Stimulated activated naive CD8-positive, alpha-beta T cell treated with anti-CD3 and anti-CD28 coated beads, Interleukin-15, Interleukin-2, amounts not matched to agents 100 U/mL and 50 U/mL, for 24 hours (primary cell): ENCODE measurements around the gene LYPD5.
A peak's percentile ranks its signal among the peaks of the same experiment; 100 is the strongest.
"Not testable (repeated sequence)": the region's sequence is repeated elsewhere in the genome, so short reads cannot be mapped to it uniquely, and the experiment has no call there.

Experiments
- ATAC-seq: fragments of 150-1000 bp; cut with Tn5 transposase; one replicate; pipeline ENCODE4 v1.10.0; 2021
- DNase-seq: peaks from one replicate; pipeline ENCODE4 v3.0.0; 2021

LYPD5 gene, protein sequence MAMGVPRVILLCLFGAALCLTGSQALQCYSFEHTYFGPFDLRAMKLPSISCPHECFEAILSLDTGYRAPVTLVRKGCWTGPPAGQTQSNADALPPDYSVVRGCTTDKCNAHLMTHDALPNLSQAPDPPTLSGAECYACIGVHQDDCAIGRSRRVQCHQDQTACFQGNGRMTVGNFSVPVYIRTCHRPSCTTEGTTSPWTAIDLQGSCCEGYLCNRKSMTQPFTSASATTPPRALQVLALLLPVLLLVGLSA

DNA sequence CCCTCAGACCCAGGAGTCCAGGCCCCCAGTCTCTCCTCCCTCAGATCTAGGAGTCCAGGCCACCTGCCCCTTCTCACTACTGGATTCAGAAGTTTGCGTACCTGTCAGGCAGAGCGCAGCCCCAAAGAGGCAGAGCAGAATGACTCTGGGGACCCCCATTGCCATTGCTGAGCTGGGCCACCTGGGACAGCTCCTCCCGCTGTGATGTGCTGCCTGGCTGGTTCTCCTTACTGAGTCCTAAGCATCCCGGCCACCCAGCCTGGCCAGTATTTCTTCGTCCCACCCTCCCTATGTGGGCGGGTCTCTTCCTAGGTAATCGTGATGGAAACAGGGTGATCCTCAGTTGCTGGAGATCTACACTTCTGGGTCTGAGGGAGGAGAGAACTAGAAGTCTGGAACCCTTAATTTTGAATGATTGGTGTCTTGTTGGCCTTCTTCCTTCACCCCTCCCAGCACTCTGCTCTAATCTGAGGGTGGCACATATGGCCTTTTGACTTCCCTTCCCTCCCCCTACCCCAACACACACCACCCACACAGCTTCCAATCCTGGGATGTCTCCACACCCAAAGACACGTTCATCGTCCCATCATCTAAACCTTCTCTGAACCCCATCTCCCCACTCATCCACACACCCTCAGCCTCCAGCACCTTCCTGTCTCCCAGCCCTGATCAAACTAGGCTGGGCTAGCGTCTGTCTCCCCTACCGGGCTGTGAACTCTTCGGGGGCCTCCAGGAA lies at the start of gene LYPD5:
Gene LYPD5 (minus strand): TSS at position 232 of the 736 bp plus-strand sequence. CDS start 67 bp downstream, at position 165.
- DNase-seq (no peak), ATAC-seq (no peak)

DNA sequence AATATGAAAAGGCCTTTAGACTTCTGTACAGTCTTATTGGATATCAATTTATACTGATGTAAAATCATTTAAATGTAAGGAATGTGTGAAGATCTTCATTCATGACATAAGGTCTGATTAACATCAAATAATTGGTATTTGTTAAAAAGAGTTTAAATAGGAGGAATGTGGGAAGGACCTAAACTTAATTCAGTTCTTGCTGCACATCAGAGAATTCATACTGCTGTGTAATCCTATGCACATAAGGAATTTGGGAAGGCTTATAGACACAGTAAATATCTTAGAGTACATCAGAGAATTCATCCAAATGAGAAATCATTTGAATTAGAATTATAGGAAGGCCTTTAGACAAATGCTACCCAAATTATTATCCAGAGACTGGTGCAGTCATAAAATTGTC lies 46.6 kb upstream of the LYPD5 start:
- ATAC-seq = no peak
- no peak for DNase-seq

DNA sequence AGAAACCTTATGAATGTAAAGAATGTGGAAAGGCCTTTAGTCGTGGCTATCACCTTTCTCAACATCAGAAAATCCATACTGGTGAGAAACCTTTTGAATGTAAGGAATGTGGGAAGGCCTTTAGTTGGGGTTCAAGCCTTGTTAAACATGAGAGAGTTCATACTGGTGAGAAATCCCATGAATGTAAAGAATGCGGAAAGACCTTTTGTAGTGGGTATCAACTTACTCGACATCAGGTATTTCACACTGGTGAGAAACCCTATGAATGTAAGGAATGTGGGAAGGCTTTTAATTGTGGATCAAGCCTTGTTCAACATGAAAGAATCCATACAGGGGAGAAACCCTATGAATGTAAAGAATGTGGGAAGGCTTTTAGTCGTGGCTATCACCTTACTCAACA lies 45.6 kb upstream of the LYPD5 start:
- ATAC-seq = no peak

DNA sequence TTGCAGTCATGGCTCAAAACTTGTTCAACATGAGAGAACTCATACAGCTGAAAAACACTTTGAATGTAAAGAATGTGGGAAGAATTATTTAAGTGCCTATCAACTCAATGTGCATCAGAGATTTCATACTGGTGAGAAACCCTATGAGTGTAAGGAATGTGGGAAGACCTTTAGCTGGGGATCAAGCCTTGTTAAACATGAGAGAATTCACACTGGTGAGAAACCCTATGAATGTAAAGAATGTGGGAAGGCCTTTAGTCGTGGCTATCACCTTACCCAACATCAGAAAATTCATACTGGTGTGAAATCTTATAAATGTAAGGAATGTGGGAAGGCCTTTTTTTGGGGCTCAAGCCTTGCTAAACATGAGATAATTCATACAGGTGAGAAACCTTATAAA lies 45.0 kb upstream of the LYPD5 start:
- ATAC-seq = no peak
- no peak for DNase-seq

More for the DNA sequence above, 45.6 kb upstream of the LYPD5 start:
- DNase-seq = no peak

DNA sequence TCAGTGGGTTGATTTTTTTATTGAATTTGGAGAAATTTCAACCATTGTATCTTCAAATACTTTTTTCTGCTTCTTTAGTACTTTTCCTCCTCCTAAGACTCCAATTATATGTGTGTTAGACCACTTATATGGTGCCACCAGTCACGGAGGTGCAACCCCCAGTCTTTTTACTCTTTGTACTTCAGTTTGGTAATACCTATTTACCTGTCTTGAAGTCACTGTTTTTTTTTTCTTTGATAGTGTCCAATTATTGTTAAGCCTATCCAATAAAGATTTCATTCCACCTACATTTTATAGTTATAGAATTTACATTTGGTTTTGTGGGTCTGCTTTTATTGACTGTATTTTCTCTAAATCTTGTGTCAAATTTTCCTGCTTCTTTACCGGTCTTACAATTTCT lies 39.8 kb upstream of the LYPD5 start:
- ATAC-seq = no peak
- DNase-seq = no peak

DNA sequence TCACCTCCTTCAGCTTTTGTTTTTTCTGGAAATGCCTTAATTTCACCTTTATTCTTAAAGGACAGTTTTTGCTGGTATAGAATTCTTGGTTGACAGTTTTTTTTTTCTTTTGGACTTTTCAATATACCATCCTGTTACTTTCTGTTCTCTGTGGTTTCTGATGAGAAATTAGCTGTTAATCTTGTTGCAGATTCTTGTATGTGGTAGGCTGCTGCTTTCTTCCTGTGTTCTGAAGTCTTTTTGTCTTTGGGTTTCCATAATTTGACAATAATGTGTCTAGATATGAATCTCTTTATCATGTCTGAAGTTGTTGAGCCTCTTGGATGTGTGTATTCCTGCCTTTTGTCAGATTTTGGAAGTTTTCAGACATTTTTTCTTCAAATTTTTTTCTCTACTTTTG lies 36.9 kb upstream of the LYPD5 start:
- ATAC-seq (no peak), DNase-seq (no peak)

DNA sequence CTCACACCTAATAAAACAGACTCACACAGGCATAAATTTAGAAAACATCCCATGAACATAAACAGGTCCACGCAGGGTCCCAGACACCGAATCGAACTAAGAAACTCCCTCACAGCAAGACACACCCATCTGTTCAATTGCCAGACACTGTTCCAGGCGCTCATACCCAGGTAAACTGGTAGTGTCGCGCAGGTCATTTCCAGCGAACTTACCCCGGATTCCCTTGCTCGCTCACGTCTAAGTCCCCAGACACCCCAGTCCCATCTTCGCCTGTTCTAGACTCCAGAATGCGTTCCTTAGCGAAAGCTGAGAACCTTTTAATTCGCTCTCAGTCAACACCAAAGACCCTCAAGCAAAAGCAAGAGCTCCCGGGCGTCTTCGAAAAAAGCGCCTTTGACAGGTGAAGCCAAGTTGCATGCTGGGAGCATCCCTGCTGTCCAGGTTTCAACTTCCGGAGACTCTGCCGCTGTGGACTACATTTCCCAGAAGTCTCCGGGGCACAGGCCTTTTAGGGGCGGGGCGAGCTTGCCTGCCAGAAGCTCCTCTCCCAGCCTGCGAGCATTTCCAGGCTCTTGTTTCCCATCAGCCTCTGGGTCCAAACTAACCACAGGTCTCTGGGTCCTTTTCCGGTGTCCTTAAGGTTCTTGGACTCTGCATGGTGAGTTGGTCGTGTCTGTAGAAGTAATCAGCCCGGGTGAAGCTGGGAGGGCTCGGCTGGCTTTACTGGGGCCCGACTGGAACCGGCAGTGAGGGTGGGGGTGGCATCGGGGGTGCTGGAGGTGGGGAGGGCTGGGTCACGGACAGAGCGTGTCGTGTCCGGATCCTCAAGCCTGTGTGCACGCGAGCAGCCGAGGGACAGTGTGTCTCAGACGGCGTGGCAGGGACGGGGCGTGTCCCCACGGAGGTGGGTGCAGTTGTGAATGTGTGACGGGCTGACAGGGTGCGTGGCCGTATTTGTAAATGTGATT lies 24.8 kb upstream of the LYPD5 start, which contains the start of gene ZNF283:
Gene ZNF283 (plus strand): TSS at position 535 of the 968 bp plus-strand sequence. CDS start 6,184 bp downstream, outside the sequence.
- DNase-seq (peak; percentile 87), ATAC-seq (peak; percentile 99)

DNA sequence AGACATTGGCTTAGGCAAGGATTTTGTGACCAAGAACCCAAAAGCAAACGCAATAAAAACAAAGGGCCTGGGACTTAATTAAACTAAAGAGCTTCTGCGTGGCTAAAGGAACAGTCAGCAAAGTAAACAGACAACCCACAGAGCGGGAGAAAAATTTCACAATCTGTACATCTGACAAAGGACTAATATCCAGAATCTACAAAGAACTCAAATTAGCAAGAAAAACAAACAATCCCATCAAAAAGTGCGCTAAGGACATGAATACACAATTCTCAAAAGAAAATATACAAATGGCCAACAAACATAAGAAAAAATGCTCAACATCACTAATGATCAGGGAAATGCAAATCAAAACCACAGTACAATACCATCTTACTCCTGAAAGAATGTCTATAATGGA lies 22.3 kb upstream of the LYPD5 start:
- DNase-seq, ATAC-seq: not testable (repeated sequence)

DNA sequence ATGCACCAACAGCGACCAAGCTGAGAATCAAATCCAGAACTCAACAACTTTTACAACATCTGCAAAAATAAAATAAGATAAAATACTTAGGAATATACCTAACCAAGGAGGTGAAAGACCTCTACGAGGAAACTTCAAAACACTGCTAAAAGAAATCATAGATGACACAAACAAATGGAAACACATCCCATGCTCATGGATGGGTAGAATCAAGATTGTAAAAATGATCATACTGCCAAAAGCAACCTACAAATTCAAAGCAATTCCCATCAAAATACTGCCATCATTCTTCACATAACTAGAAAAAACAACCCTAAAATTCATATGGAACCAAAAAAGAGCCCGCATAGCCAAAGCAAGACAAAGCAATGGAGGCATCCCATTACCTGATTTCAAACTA lies 21.6 kb upstream of the LYPD5 start:
- DNase-seq, ATAC-seq: not testable (repeated sequence)

DNA sequence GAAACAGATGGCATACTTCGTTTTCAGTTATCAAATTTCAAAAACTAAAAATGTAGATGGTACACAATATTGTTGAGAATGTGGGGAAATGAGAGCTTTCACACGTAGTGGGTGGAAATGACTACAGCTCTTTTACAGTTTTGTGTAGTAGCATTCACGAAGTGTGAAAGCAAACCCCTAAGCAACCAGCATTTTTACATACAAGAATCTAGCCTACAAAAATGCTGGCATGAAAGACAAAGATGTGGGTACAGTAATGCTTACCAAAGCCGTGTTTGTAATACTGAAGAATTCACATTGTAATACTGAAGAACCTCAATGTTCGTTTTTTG lies 18.6 kb upstream of the LYPD5 start:
- DNase-seq = no peak
- ATAC-seq = no peak

DNA sequence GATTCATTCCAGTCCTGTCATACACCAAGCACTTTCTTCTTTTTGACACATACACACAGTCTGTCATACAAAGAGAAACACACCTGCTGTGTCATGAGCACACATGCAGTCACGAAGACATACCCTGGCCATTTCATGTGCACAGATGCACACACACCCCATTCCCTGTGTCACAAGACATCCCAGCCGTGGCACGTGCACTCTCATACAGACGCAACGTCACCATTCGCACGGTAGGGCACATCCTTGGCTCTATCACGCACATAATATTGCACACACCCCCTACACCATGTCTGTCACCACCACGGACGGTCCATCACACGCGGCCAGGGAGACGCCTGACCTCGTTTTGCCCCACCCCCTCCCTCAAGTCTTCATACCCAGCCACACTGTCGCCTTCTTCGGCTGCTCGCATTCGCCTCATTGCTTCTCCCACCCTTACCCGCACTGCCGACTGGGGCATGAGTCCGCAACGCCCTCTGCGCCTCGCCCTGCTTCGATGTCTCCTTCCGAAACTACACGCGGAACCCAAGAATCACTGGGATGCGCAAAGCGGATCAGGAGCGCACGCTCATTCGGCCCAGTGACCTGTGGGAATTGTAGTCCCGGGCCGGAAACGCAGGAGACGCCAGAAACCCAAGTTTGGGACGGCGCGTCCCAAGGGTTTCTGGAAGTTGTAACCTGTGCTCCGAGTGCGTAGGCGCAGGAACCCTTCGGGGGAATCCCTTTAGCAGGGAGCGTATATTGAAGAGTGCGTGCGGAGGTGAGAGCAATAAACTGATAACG lies 18.0 kb upstream of the LYPD5 start:
- DNase-seq (peak; percentile 23), ATAC-seq (no peak)

DNA sequence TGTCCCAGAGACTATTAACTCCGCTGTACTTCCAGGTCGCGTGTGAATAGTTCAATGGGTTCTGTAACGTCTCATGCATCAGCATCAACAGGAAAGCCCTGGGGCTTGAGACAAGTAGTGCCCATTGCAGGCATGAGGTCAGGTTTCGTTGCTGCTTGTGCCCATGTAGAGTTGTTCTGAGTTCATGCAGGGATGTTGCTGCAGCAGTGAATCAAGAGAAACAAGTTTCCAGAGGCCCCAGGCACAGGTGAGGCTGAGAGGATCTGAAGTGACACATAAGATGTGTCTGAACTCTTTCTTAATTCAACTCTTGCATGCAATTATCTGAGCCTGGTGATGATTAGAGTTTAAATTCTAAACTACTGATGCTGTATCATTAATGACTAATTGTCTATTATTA lies 16.3 kb upstream of the LYPD5 start:
- DNase-seq (no peak), ATAC-seq (no peak)

DNA sequence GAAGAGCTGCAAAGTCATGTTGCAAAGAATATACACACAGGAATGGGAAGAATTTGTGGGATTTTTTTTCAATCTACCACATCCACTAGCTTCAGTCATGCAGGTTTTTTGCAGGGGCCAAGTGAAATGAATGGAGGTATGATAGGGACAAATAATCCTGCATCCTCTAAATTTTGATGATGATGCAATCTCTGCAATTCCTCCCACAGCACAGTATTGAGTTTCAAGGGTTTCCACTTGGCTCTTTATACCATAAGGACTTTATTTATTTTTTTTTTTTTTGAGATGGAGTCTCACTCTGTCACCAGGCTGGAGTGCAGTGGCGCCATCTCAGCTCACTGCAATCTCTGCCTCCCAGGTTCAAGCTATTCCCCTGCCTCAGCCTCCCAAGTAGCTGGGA lies 15.2 kb upstream of the LYPD5 start:
- ATAC-seq, DNase-seq: not testable (repeated sequence)

DNA sequence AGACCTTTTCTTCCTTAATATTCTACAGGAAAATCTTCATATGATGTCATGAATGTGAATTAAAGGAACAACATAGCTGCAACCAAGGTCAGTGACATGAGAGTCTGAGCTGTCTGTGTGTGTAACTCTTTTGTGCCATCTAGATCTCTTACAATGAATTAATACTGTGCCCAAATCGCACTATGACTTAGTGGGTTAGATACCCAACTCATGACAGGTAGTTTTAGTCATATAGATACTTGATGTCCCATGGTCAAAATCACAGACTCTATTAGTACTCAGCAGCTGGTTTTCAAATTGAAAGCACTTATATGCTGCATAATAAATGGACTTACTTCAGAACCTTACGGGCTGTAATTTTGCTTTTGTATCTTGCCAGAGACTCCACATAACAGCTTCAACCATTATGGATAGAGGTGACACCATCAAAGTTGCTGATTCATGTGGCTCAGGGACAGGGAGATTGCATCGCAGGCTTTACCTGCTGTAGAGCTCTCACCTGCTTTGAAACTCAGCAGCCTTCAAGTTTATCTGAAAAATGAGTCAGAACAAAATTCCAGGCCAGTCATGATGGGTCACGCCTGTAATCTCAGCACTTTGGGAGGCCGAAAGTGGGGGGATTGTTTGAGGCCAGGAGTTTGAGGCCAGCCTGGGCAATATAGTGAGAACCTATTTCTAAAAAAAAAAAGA lies 12.6 kb upstream of the LYPD5 start:
- ATAC-seq (no peak), DNase-seq (no peak)

DNA sequence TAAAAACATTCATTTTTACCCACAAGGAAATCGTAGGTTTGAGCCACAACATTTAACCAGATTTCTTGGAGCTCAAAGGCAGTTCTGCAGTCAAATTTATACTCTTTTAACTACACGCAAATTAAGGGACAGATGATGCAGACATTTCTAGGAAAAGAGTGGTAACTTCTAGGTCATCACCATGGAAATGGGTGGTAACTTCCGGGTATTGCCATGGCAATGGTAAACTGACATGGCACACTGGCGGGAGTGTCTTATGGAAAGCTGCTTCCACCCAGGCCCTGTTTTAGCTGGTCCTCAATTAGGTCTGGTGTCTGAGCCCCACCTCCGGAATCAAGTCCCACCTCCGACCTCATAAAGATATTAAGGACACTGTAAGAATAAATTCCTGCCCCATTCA lies 10.4 kb upstream of the LYPD5 start:
- DNase-seq (no peak), ATAC-seq (no peak)

DNA sequence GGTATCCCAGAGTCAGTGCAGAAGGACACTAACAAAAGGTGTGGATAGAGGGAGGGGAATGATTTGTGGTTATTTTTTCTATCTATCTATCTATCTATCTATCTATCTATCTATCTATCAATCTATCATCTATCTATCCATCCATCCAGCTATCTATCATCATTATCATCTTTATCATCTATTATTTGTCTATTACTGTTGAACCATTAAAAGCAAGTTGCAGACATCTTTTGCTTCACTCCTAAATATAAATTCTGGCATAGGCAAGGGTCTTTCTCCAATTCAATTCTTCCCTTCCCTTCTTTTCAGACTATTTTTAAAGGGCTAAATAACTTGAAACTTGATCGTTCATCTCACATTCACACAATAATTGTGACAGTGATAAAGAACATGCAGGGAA lies 10.0 kb upstream of the LYPD5 start:
- ATAC-seq (no peak), DNase-seq (no peak)

DNA sequence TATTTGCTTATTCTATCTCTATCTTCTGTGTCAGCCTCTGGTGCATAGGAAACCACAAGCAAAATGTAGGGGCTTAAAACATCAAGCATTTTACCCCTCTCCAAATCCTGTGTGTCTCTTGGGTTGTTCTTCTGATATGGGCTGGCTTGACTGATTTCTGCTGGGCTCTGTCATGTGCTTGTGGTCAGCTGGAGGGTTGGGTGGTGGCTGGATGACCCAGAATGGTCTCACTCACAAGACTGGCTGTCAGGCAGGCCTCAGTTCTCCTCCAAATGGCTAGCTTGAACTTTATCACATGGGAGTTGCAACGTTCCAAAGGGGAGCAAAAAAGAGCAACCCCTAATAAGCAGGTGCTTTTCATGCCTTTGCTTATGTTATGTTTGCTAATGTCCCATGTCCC lies 9.6 kb upstream of the LYPD5 start:
- no peak for ATAC-seq
- no peak for DNase-seq

DNA sequence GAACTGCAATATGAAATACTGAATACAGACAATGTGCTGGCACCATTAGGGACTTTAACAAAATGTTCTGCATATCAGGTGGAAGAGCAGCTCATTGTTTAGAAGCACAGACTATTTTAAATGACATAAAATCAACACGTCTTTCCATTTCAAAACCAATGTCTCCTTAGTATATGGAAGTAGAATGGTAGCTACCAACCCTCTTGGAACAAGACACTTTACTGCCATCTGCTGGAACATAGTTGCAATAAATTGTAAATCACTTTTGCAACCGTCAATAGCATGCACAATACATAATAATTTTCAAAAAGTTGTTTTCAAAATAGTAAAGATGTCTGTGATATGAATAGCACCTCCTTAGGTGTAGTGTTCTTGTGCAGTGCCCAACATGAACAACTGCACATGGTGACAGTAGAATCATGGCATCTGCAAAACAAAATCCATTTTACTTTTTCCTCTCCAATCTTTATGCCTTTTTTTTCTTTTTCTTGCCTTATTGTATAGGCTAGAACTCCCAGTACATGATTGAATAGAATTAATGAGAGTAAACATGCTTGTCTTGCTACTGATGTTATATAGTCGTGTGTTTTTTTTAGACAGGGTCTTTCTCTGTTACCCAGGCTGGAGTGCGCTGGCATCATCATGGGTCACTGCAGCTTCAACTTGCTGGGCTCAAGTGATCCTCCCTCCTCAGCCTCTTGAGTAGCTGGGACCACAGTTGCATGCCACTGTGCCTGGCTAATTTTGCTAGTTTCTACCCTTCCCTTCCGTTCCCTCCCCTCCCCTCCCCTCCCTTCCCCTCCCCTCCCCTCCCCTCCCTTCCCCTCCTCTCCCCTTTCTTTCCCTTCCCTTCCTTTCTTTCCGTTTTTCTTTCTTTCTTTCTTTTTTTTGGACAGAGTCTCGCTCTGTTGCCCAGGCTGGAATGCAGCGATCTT lies 7.8 kb upstream of the LYPD5 start:
- ATAC-seq = no peak
- DNase-seq = no peak

DNA sequence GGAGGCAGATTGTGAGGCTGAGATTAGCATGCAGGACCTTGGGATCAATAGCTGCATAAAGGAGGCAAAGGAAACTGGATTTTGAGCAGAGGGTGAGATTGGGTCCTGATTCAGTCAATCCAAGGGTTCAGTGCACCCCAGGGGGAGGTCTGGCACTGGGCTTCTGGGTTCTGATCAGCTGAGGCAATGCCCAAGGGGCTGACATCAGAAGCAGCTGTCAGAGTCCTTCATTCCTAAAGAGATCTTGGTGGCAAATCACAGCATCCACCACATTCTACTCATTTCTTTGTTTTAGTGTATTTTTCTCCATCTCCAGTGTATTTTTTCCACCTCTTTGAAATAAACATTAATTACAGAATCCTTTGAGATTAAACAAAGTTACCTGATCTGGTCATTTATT lies 5.4 kb upstream of the LYPD5 start:
- ATAC-seq = no peak
- no peak for DNase-seq

DNA sequence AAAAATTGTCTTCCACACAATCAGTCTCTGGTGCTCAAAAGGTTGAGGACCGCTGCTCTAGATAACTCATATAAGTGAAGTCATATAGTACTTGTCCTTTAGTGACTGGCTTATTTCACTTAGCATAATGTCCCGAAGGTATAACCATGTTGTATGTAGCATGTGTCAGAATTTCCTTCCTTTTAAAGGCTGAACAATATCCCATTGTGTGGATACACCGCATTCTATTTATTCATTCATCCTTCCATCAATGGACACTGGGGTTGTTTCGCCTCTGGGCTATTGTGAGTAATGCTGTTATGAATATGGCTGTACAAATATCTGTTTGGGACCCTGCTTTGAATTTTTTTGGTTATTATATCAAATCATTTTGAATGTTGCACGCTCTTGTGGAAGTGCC lies 4.6 kb upstream of the LYPD5 start:
- DNase-seq (no peak), ATAC-seq (no peak)
